ENCODE results near the gene TXNL1.
"Not testable (repeated sequence)": the region's sequence is repeated elsewhere in the genome, so short reads cannot be mapped to it uniquely, and the experiment has no call there.

TXNL1 gene

GRCh38 chr18:56643381-56643780 lies 5.0 kb upstream of the TXNL1 start:
- DNase-seq = no peak

GRCh38 chr18:56641714-56642337 lies 3.4 kb upstream of the TXNL1 start:
- DNase-seq = no peak

- DNase-seq = no peak
These were observed 1.2 kb upstream of the TXNL1 start for GRCh38 chr18:56639571-56639970.

GRCh38 chr18:56639104-56639381 lies 651 bp upstream of the TXNL1 start:
- no peak for DNase-seq

DNA sequence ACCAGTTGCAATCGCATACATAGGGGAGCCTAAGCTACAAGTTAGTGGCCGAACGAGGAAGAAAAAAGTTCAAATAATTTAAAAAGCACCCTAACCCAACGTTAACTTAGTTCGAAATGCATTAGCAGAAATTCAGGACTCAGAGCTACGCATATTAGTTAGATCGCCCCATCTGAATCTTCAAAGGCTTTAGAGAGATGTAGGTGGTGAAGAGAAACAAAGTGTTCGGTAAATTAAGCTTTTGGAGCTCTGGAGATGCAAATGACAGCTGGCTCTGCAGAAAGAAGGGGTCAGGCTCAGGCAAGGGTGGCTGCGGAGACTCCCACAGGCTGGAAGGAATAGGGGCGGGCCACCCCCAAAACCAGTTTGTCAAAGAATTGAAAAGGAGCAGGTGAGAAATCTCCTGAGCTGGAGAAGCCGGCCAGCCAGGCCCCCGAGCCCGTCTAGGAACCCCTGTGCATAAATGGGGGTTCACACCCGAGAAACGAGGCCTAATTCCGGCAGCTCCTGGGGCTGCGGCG lies 621 bp downstream of the TXNL1 start:
- DNase-seq = no peak

GRCh38 chr18:56637176-56637575 lies 1.2 kb downstream of the TXNL1 start:
- no peak for DNase-seq

GRCh38 chr18:56635007-56635406 lies 3.4 kb downstream of the TXNL1 start:
- no peak for DNase-seq

- DNase-seq = no peak
These were observed 6.0 kb downstream of the TXNL1 start for GRCh38 chr18:56632070-56633022.

DNA sequence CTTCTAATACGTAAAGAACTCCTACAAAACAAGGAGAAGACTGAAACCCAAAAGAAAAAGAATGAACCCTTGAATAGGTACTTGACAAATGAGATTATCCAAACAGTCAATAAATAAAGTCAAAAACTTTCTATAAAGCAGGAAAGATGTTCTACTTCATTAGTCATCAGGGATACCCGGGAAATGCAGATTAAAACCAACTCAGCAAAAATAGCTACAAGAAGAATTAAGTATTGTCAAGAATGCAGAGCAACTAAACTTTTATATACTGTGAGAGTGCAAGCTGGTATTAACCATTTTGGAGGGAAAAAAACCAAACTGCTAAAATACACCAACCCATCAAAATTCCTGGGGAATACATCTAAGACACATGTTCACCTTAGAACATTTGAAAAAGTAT lies 10.4 kb downstream of the TXNL1 start:
- no peak for DNase-seq

DNA sequence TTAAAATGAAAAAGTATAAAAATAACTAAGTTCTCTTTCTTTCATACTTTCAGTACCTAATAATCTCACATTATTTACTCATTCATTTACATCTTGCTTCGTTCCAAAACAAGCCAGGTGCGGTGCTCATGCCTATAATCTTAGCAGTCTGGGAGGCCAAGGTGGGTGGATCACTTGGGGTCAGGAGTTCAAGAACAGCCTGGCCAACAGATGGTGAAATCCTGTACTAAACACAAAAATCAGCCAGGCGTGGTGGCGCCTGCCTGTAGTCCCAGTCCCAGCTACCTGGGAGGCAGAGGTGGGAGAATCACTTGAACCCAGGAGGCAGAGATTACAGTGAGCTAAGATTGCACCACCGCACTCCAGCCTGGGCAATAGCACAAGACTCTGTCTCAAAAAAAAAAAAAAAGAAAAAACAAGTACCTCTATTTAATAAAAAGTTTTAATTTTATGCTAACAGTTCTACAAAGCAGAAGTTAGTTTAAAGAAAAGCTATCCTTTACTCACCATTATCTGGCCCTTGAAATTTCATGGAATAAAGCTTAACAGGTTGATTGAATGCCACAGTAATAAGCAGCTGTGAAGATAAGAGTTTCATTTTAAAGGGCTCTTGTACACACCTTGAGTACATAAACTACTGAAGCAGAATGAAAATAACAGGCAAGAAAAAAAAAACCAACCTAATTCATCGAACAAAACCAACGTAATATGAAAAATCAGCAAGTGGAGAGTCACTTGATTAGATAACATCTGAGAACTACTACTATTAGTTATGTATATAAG lies 22.5 kb downstream of the TXNL1 start:
- no peak for DNase-seq

DNA sequence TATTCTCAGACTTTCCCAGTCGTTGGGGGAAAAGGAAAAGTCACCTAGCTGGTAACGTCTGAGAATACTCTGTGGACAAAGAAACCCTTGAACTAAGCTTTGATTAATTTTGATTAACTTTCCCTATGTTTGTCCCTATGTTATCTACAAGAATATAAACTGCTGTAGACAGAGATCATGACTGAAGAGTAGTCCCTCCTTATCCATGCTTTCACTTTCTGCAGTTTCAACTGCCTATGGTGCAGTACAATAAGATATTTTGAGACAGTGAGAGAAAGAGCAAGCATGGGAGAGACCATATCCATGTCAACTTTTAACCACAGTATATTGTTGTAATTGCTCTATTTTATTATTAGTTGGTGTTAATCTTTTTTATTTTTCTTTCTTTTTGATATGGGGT lies 31.8 kb downstream of the TXNL1 start:
- DNase-seq = no peak

DNA sequence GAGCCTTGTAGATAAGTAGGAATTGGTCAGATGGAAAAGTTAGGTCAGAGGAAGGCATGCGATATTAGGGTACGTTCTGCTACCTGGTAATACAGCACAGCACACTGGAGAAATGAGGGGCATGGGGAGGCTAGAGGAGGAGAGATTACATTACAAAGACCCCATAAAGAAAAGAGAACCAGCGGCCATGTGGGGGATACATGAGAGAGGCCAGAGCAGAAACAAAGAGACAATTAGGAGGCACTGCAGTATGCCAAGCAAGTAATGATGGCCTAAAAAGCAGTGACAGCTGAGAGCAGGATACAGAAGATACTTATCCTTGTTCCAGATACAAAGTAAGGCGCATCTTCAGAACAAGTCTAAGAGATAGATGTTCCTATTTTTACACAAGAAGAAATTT lies 40.0 kb downstream of the TXNL1 start:
- no peak for DNase-seq

DNA sequence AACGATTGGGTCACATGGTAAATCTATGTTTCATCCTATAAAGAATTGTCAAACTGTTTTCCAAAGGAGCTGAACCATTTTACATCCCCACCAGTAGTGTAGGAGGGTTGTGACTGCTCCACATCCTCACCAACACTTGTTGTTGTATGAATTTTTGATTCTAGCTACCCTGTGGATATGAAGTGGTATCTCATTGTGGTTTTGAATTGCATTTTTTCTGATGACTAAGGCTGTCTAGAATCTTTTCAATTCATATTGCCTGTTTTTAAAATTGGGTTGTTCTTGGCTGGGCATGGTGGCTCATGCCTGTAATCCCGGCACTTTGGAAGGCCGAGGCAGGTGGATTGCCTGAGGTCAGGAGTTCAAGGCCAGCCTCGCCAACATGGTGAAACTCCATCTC lies 44.5 kb downstream of the TXNL1 start:
- no peak for DNase-seq

- DNase-seq = no peak
These were observed 58.4 kb downstream of the TXNL1 start for GRCh38 chr18:56580026-56580425.

GRCh38 chr18:56579451-56579850 lies 58.9 kb downstream of the TXNL1 start:
- no peak for DNase-seq

DNA sequence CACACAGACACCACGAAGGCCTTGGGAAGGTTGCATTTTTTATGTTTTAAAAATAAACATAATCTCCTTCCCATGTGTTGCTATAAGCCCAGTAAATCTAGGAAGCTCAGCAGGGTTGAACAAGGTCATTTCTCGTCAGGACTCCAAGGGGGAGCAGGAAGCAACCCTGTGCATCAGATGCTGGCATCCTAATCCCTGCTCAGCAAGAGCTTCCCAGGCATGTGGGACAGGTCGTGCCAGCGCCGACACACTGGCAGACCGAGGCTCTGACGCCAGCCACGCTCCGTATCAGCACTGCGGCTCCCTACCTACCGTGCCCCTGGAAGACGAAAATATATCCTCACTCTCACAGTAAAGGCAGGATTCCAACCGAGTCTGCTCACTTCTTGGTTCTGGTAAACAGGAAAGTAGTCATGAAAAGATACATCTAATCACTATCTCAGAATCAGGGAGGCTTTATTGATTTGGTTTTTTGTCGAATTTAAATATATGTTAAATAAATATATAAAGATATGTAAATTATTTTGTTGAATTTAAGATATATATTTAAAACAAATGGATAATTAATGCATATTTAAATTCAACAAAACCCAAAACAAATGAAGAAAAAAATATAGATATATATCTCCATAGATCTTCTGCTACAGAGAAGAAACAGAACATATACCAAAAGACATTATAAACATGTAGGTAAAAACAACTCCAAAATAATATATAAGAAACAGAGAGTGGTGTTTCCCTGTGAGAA lies 61.4 kb downstream of the TXNL1 start:
- DNase-seq = no peak

- no peak for DNase-seq
These were observed 62.4 kb downstream of the TXNL1 start for GRCh38 chr18:56575819-56576663.

DNA sequence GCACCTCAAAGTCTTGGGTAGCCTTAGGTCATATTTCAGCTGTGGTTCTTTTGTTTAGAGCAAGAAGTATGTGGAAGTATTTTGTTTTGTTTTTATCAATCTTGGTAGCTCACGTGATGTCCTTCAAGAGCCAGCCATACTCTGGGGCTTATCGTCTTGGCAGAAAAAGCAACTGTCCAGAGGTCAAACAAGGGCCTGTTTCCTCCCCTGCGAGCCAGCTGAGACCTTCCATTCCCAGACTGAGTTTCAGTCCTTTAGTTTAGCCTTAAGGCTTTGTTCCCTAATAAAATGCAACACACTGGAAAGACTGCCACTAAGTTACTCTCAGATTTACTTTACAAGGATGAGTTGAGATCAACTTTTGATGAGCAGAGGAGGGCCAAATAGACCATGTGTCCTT lies 63.5 kb downstream of the TXNL1 start:
- no peak for DNase-seq

GRCh38 chr18:56572267-56572666 lies 66.1 kb downstream of the TXNL1 start:
- DNase-seq = not testable (repeated sequence)

DNA sequence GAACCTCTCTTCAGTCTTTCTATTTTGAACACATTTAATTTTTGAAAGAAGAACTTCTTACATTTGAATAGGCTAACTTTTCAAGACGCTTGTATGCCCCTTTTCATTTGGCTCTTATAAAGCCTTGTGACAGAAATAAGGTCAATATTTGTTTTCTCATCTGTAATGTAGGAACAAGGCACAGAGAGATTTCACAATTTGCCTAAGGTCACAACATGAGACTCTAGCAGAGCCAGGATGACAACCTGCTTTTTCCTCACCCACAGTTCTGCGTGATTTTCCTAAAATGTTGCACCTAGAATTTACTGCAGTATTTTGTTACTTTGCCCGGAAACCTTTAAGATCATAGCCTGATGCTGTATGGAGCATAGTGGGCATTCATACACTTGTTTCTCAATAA lies 67.4 kb downstream of the TXNL1 start:
- no peak for DNase-seq

- no peak for DNase-seq
These were observed 69.0 kb downstream of the TXNL1 start for GRCh38 chr18:56569416-56569815.

DNA sequence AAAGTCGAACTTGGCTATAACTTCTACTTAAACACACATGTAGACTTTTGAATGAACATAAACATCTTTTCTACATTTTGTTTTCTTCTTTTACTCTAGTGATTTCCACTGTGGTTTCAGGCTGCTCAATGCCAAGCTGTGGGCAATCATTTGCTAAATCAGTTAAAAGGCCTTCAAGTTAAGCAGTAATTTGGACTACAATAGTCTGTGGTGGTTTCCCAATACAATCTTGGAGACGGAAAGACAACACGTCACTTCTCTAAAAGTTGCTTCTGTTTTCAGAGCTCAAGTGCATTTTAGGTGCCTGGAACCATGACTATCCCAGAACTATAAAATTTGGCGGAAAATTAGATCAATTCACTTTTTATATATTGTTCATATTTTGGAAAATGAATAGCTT lies 69.4 kb downstream of the TXNL1 start:
- no peak for DNase-seq
